SKM-1 (cell line): ENCODE results near the gene AKAP8.
"Not testable (repeated sequence)": the region's sequence is repeated elsewhere in the genome, so short reads cannot be mapped to it uniquely, and the experiment has no call there.

ENCODE experiments used
- DNase-seq: peaks from one replicate; lab custom pipeline; 2025; ENCODE audit not compliant: unreplicated experiment; lab: John Stamatoyannopoulos, UW

Gene AKAP8

DNA sequence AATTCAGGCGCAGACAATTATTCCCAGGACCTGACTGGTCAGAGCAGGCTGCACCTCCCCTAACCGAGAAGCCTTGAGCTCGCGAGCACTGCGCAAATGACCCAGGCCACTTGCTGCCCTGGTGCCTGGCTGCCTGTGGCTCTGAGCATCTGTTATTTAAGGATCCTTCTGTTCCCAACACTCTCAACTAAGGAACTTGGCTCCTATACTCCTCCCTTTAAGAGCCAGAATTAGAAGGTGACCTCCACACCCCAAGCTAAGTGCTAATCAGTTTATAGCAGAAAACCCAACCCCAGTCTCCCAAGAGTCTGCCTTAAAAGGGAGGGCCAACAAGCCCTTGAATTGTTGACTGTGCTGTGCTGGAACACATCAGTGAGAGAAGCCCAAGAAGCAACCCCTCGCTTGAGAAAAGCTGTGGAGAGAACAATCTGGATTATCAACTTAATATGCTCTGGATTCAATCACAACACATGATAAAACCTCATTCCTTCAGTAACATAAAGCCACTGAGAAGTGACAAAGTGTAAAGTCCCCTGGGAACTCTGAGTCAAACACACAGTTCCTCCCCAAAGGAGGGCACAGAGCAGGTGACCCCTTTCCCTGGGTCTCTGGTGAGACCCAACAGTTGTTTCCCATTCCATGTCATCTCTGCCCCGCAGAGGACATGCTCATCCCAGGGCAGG is 24.7 kb upstream of the AKAP8 start:
- no peak for DNase-seq

DNA sequence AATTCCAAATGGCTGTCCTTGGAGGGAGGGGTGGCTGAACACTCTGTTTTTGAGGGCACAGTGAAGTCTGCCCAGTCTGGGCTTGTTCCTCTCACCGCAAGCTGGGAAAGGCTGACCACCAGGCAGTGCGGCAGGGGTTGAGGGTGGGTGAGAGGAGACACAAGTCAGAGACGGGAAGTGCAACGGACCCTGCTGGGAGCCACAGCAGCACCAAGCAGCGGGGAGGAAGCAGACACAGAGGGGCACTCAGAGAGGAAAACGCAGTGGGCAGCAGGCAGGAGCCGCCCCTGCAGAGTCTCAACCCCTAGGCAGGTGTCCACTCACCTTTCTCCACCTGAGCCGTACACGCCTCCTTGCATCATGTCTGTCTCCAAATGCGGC is 23.6 kb upstream of the AKAP8 start:
- DNase-seq, result no peak

DNA sequence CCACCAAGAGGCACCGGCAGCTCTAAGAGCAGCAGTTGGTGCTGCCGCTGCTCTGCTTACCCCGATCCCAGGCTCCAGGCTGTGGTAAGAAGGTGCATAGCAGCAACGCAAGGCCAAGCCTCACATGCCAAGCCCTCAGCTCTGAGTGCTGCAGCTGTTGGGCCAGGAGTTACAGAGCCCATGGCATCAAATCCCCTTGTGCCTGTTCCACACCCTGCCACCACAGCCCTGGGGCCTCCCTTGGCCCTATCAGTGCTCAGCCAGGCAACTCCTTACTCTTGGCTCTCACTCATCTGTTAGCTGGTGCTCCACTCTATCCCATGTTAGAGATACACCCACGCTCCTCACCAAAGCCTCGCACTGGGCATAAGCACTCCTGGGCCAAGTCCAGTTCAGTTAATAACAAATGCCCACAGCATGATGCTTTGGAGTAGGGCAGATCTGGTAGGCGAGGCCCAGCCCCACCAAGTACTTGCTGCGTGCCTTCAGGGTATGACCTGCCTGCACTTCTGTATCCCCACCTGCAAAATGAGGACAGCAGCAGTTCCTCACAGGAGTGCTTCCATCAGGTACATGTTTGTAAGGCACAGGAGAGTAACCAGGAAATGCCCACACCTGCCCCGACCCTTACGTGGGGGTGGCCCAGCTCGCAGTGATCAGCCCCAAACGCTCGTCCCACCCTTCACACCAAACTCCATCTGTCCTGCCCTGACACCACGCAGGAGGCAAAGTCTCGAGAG is 23.0 kb upstream of the AKAP8 start:
- DNase-seq, result no peak

DNA sequence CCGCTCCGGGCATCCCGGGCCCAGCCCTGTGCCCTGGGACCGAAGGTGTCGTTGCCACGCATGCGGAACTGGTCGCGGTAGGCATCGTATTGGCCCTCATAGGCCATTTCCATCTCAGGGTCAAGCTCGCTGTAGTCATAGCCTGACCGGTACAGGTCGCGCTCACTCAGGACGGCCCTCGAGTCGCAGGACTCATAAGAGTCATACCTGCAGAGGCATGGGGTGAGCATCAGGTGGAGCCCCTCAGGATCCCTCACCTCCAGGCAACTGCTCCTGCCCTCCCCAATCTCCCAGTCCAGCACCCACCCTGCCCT is 21.8 kb upstream of the AKAP8 start:
- DNase-seq, result no peak

DNA sequence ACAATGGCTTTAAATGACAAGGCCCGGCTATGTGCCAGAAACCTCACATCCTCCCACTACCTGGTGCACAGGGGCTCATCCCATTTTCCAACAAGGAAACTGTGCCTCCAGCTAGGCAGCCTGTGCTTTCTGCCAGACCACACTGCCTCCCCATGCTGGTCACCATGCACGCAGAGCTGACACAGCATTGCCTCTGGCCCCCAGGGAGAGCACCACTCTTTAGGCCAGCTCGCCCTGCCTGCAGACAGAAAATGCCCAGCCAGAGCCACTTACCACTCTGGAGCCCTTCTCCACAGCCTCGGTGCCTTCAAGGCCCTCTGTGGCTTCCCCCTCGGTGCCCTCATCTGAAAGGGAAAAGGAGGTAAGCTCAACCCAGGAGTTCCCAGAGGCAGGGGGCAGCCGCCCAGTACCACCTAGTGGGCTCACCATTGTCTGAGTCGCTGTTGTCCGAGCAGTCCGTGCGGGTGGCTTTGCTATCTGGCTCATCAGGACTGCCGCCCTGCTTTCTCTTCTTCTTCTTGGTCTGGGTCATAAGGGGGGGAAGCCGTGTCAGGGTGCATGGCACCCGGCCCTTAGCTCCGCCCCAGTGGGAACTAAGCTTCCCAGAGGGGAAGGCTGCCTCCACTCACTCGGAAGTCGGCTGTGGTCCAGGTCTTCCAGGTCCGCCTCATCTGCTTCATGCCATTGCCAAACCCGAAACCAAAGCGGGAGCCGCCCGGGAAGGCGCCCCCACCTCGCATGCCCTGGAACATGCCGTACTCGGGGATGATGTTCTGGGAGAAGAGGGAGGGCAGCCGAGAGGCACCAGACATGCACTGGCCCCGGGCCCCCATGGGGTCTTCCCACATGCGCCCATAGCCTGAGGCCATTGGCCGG is 21.2 kb upstream of the AKAP8 start:
- no peak for DNase-seq

DNA sequence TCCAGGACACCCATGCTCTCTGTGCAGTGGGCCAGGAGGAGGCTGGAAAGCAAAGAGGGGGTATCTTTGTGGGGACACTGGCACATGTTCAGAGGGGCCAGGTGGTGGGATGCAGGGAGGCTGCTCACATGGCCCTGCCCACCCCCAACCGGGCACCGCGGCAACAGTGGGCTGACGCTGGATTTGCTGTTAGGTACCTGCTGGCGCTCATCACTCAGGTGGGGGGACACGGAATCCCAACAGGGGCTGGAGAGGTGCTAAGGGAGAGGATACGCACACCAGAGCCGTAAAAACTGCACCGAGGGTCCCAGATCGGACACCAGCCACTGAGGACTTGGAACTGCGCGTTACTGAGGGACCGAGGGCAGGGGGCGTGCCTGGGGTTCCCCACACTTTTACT is 20.0 kb upstream of the AKAP8 start:
- no peak for DNase-seq

DNA sequence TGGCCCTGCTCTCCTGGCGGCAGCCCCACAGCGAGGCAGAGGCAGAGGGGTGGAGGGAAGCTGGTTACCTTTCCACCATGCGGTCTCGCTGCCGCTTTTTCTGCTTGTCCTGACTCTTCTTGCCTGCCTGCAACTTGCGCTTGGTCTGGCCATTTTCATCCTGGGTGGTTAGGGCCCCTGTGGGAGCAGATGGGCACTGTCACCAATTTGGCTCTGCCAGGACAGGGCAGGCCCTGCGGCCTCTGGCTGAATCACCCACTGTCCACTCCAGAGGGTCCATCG is 19.6 kb upstream of the AKAP8 start:
- no peak for DNase-seq

DNA sequence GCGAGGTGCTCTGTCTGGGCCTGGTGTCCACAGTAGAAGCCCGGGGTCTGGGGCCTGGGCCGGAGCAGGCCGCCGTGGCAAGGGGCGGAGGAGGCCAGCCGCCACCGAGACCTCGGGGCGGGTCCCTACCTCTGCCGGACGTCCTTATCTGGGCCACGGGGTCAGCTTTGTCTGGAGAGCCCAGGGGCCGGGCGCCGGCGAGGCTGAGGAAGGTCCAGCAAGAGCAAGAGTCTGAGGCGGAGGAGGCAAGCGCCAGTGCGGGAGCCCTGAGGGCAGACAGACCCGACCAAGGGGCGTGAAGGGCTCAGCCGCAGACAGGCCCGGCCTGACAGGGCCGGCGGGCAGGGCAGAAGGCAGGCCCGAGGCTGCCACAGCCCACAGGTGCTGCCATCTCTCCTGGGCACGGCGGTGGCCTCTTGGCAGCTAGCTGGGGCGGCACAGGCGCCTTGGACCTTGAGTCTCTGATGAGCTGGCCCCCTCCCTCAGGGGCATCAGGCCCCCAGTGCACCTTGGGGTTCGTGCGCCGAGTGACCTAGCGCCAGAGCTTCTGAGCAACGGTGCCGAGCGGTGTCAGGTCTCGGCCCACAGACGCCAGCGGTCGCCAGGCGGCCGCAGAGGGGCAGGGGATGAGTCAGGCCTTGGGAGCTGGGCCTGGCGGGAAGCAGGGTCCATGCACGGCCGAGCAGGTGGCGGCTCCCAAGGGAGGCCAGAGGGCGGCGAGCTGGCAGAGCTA is 19.1 kb upstream of the AKAP8 start:
- no peak for DNase-seq

DNA sequence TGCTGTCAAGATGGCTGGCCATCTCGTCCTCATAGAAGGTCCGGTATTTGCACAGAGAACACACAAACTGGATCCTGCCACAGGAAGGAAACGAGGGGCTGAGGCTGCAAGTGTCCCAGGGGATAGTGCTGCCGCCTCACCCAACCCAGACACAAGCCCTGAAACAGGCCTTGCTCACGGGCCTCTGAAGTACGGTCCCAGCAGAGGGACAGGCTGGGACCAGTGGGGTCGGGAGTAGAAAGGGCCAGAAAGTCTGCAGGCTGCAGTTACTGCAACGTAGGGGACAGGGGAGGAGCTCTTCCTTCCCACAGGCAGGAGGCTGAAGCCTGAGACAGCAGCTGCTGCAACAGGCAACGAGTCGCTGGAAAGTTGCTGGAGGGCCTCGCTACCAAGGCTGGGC is 18.2 kb upstream of the AKAP8 start:
- no peak for DNase-seq

DNA sequence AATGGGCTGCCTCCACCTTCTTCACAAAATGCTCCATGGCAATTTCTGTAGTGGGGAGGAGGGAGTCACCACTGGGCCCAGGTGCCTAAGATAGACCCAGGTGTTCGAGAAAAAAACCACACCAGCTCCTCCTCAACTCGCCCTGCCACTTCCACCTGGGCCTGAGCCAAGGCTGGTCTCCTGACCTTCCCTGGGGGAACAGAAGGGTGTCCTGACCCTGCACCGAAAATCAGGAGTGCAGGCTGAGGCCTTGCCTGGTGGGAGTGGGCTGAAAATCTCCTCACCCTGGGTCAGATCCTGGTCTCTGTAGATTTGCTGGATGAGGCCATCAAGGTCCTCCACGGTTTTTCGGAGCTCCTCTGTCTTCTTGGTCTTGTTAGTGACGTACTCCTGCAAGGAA is 17.6 kb upstream of the AKAP8 start:
- DNase-seq, result no peak

DNA sequence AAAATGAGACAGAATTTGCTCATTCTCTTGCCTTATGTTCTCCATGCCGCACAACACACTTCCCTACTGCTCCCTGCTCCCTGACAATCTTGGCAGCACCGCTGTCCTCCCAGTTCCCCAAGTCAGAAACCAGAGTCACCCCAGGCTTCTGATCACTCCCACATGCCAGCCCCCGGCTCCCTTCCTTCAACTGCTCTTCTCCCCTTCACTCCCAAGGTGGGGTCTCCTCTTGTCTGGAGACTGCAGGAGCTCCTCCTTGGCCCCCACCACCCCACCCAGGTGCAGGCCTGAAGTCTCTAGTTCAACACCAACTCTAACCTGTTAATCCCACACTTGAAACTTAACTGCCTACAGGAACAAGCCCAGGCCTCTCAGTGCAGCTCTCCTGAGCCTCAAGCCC is 16.8 kb upstream of the AKAP8 start:
- DNase-seq, result no peak

DNA sequence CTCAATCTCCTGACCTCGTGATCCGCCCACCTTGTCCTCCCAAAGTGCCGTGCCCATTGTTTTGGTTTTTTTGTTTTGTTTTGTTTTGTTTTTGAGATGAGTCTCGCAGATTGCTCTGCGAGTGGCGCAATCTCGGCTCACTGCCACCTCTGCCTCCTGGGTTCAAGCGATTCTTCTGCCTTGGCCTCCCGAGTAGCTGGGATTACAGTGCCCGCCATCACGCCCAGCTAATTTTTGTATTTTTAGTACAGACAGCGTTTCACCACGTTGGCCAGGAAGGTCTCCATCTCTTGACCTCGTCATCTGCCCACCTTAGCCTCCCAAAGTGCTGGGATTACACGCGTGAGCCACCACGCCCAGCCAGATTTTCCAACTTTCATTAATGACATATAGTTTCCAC is 15.7 kb upstream of the AKAP8 start:
- DNase-seq, result not testable (repeated sequence)

DNA sequence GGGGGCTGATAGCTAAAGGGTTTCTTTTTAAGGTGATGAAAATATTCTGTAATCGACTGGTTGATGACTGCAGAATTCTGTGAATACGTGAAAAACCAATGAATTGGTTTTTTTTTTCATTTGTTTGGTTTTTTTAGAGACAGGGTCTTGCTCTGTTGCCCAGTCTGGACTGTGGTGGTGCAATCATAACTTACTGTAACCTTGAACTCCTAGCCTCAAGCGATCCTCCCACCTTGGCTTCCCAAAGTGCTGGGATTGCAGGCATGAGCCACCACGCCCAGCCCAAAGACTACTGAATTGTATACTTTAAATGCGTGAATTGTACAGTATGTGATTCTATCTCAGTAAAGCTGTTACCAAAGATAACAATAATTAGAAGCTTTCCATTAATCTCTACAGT is 14.8 kb upstream of the AKAP8 start:
- DNase-seq, result no peak

DNA sequence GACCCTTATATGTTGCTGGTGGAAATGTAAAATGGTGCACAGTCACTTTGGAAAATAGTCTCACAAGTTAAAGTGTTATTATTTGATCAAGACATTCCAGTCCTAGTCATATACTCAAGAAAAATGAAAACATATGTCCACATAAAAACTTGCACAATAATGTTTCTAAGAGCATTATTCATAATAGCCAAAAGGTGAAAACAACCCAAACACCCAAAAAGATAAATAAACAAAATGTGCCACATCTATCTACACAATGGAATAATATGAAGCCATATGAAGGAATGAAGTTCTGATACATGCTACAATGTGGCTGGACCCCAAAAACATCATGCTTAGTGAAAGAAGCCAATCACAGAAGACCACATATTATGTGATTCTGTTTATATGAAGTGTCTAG is 14.4 kb upstream of the AKAP8 start:
- no peak for DNase-seq

DNA sequence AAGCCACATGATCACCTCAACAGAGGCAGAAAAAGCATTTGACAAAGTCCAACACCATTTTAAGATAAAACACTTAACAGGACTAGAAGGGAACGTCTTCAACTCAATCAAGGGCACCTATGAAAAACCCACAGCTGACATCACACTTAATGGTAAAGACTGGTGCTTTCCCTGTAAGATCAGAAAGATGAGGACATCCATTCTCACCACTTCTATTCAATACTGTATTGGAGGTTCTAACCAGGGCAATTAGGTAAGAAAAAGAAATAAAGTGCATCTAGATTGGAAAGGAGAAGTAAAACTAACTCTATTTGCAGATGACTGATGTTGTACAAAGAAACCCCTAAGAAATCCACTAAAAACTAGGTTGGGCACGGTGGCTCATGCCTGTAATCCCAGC is 11.2 kb upstream of the AKAP8 start:
- no peak for DNase-seq

DNA sequence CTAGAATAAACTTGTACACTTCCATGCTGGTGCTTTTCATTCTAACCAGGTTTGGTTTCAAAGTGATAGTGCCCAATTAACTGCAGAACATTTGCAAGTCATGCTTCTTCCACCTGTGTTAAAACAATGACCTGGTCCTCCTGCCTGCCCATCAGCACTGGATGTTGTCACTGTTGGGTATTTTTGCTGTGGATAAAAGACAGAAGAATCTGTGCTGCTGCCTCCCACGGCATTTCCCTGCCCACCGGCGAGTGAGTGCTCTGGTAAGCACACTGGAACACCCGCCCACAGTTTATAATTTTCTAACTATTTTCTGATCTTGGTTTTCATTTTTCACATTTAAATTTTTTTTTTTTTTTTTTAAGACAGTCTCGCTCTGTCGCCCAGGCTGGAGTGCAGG is 2.3 kb upstream of the AKAP8 start:
- DNase-seq, result no peak

DNA sequence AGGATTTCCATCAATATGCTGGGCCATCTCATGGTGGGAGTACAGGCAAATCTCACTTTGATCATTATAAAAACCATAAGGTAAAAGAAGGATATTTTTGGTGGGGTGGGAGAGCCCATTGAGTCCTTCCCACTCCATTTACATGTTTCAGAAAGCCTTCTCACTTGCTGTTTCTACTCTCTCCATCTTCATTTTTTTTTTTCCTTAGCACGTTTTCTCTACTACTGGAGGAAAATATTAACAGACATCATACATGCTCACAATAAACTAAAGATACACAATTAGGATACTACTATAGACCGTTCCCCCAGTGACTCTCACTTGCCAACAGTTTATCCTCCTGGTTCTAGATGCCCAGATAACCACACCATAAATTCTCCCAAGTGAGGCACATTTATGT is 1.8 kb upstream of the AKAP8 start:
- DNase-seq, result no peak

DNA sequence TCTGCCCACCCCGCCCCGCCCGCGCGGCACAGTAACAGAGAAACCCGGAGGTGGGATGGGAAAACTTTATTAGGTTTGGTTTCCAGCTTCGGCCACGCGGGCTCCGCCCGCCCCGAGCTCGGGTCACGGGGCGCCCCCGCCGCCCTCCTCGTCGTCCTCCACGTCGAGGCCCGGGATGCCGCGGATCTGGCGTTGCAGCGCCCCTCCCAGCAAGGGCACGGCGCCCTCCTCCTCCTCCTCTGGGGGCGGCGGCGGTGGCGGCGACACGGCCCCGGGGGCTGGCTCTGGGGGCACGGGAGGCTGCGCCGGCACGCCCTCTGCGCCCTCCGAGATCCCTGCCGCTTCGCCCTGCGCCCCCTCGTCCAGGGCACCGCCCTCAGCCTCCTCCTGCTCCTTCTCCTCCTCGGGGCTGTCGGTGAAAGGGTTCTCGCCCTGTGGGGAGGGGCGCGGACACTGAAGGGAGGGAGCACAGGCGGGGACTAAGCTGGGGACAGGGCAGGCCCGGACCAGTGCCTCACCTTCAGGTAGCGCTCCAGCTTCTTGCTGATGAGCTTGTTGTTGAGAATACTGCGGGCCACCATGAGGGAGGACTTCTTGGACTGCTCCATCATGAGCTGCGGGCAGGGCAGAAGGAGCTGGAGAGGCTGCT is 536 bp upstream of the AKAP8 start:
- no peak for DNase-seq

DNA sequence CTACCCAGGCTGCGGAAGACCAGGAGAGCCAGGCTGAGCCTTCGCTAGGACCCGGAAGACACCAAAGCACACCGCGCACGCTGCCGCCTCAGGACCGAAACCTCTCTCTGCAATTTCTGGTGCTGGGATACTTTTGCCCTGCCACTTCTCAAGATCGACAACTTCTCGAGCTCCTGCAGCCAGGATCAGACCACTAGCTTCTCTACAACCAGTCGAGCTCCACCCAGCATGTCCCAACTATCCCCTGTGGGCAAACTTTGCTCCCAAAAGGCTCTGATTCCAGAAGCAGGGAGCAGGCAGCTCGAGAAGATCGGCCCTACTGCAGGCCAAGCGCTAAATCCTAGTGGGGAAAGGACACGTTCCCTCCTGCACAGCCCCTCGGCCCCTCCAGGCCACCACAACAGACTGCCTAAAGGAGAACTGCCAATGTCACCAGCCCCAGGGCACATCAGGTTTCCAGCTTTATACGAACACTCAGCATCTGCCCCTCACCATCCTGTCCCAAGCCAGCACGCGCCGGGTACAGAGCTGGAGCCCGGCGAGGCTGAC is 979 bp downstream of the AKAP8 start:
- peak; percentile 3 for DNase-seq

DNA sequence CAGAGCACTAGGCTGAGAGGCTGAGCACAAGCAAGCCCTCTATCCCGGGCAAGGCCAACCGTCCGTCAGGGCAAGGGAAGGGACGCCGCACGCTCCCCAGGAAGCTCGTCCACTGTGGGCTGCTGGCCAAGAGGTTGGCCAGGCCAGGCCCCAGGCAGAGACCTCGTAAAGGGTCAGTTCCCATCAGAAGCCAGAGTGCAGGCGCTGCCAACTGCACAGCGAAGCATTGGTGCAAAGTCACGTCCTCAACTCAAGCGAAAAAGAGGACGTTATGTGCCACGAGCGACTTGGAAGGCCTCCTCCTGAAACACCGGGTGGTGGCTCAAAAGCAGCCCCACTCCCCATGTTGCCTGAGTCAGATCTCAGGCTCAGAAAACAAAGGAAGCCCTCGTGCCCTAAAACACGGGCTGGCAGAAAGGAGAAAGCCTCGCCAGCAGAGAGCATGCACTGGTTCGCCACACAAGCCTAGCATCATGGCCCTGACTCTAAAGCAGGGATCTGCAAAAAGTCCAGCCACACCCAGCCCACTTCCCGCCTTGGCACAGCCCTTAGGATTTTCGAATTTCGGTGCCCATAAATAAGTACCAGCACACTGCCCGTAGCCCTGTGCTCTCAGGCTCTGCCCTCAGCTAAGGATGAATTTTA is 4.7 kb downstream of the AKAP8 start:
- DNase-seq, result no peak
